ENCODE data around the gene AKAP8L.

DNA sequence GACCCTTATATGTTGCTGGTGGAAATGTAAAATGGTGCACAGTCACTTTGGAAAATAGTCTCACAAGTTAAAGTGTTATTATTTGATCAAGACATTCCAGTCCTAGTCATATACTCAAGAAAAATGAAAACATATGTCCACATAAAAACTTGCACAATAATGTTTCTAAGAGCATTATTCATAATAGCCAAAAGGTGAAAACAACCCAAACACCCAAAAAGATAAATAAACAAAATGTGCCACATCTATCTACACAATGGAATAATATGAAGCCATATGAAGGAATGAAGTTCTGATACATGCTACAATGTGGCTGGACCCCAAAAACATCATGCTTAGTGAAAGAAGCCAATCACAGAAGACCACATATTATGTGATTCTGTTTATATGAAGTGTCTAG is 24.8 kb downstream of the AKAP8L start:
- TF ChIP-seq, protein P1, sequence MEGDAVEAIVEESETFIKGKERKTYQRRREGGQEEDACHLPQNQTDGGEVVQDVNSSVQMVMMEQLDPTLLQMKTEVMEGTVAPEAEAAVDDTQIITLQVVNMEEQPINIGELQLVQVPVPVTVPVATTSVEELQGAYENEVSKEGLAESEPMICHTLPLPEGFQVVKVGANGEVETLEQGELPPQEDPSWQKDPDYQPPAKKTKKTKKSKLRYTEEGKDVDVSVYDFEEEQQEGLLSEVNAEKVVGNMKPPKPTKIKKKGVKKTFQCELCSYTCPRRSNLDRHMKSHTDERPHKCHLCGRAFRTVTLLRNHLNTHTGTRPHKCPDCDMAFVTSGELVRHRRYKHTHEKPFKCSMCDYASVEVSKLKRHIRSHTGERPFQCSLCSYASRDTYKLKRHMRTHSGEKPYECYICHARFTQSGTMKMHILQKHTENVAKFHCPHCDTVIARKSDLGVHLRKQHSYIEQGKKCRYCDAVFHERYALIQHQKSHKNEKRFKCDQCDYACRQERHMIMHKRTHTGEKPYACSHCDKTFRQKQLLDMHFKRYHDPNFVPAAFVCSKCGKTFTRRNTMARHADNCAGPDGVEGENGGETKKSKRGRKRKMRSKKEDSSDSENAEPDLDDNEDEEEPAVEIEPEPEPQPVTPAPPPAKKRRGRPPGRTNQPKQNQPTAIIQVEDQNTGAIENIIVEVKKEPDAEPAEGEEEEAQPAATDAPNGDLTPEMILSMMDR (IDR thresholded peaks at IDR 0.05), result no peak
- no peak for TF ChIP-seq EZH2 (IDR thresholded peaks at IDR 0.05; ENCODE audit: borderline replicate concordance, insufficient read depth, low read depth, low read length, poor library complexity, severe bottlenecking)
